HepG2 (cell line): ENCODE measurements around the gene ALDH4A1. TPM values are rescaled to one million over a fixed set of nuclear protein-coding genes. Genes with fewer than 3 reads are reported as not detected.
A peak's percentile ranks its signal among the peaks of the same experiment; 100 is the strongest.

Experiments
- DMAP1 ChIP-seq: IDR thresholded peaks from 2 replicates; pipeline ENCODE4 v1.6.1; 2016
- FOXA3 ChIP-seq: IDR thresholded peaks from 2 replicates; pipeline ENCODE4 v1.6.1; 2016; ENCODE audit warnings: missing genetic modification reagents, missing compliant biosample characterization
- PAXIP1 ChIP-seq: sonication (generic); formaldehyde crosslinking; conservative IDR thresholded peaks from 2 replicates; pipeline ENCODE4 v1.4.0; 2020; ENCODE audit warnings: mild to moderate bottlenecking, missing genetic modification reagents, moderate library complexity
- SNAPC4 ChIP-seq: sonication (generic); formaldehyde crosslinking; IDR thresholded peaks from 2 replicates; pipeline ENCODE4 v1.4.0; 2020; ENCODE audit warnings: mild to moderate bottlenecking, missing genetic modification reagents
- SOX6 ChIP-seq, 2 experiments: fragments of 450-650 bp in 1 of 2; sonication (generic) in 1 of 2; formaldehyde crosslinking in 1 of 2; IDR thresholded peaks; 2 replicates each; pipeline versions ENCODE4 v1.4.0 to v1.6.1; 2017 to 2020; ENCODE audit warnings: antibody characterized with exemption in 1 of 2, mild to moderate bottlenecking in 1 of 2, missing genetic modification reagents in 1 of 2
- THRA ChIP-seq: sonication (generic); formaldehyde crosslinking; IDR thresholded peaks from 2 replicates; pipeline ENCODE4 v1.4.0; 2020; ENCODE audit warnings: missing genetic modification reagents, borderline replicate concordance
- ZIK1 ChIP-seq: sonication (generic); formaldehyde crosslinking; IDR thresholded peaks from 2 replicates; pipeline ENCODE4 v1.5.0; 2020; ENCODE audit warnings: mild to moderate bottlenecking, low read depth, missing genetic modification reagents, borderline replicate concordance
- ZMYM4 ChIP-seq: sonication (generic); formaldehyde crosslinking; IDR thresholded peaks from 2 replicates; pipeline ENCODE4 v1.8.1; 2023; ENCODE audit warnings: mild to moderate bottlenecking, missing genetic modification reagents
- ZNF225 ChIP-seq: sonication (generic); formaldehyde crosslinking; IDR thresholded peaks from 2 replicates; pipeline ENCODE4 v1.4.0; 2020; ENCODE audit warnings: mild to moderate bottlenecking, missing genetic modification reagents
- ZNF256 ChIP-seq: sonication (generic); formaldehyde crosslinking; conservative IDR thresholded peaks from 2 replicates; pipeline ENCODE4 v1.4.0; 2020; ENCODE audit warnings: missing genetic modification reagents
- ZNF329 ChIP-seq: sonication (generic); formaldehyde crosslinking; IDR thresholded peaks from 2 replicates; pipeline ENCODE4 v1.9.0; 2021; ENCODE audit warnings: low read depth, mild to moderate bottlenecking, missing genetic modification reagents
- ZNF343 ChIP-seq: sonication (generic); formaldehyde crosslinking; IDR thresholded peaks from 2 replicates; pipeline ENCODE4 v1.4.0; 2020; ENCODE audit warnings: mild to moderate bottlenecking, missing genetic modification reagents
- ZNF441 ChIP-seq: sonication (generic); formaldehyde crosslinking; IDR thresholded peaks from 2 replicates; pipeline ENCODE4 v1.7.0; 2021; ENCODE audit warnings: missing genetic modification reagents, borderline replicate concordance
- ZNF451 ChIP-seq: sonication (generic); formaldehyde crosslinking; IDR thresholded peaks from 2 replicates; pipeline ENCODE4 v1.5.0; 2020; ENCODE audit warnings: mild to moderate bottlenecking, missing genetic modification reagents
- ZNF484 ChIP-seq: sonication (generic); formaldehyde crosslinking; IDR thresholded peaks from 2 replicates; pipeline ENCODE4 v1.5.1; 2020; ENCODE audit warnings: mild to moderate bottlenecking, low read depth, missing genetic modification reagents, borderline replicate concordance
- ZNF543 ChIP-seq: sonication (generic); formaldehyde crosslinking; IDR thresholded peaks from 2 replicates; pipeline ENCODE4 v1.4.0; 2020; ENCODE audit warnings: mild to moderate bottlenecking, missing genetic modification reagents
- ZNF547 ChIP-seq: sonication (generic); formaldehyde crosslinking; IDR thresholded peaks from 2 replicates; pipeline ENCODE4 v1.5.1; 2020; ENCODE audit warnings: mild to moderate bottlenecking, missing genetic modification reagents
- ZNF678 ChIP-seq: sonication (generic); formaldehyde crosslinking; IDR thresholded peaks from 2 replicates; pipeline ENCODE4 v1.4.0; 2020; ENCODE audit warnings: mild to moderate bottlenecking, missing genetic modification reagents
- polyA plus RNA-seq, 8 experiments: library from polyadenylated mRNA; depleted of rRNA in 3 of 8; stranded (reverse) in 7 of 8; unstranded in 1 of 8; fragments of >200 nt; fragmentation: Illumina TruSeq in 4 of 8; extraction: Trizol in 4 of 8; gene quantifications; 2 replicates each; pipeline versions ENCODE4 v1.2.1 to v1.2.3, GENCODE V29; 2011 to 2016; ENCODE audit warnings: low read depth in 4 of 8, missing spikeins in 1 of 8, mixed read lengths in 1 of 8; ENCODE audit not compliant: insufficient read depth in 1 of 8
- total RNA-seq, 5 experiments: library from RNA; depleted of rRNA; stranded (reverse); fragments of >200 nt; fragmentation: Illumina TruSeq; extraction: Trizol; gene quantifications; 2 replicates each; pipeline ENCODE4 v1.2.3, GENCODE V29; 2016; ENCODE audit warnings: low read depth in 1 of 5

The ALDH4A1 gene
- total and polyA plus RNA-seq, 2 of the 13 experiments (the other 11 are each of a cell fraction or from before 2014, with no cell fraction given) = 76.4 to 240 TPM

GRCh38 chr1:18936814-18937481 lies 34.6 kb upstream of the ALDH4A1 start (continued):
- TF ChIP-seq SNAPC4 (CRISPR knock-in tag) = 0 out of 2 replicates have a peak, but pooled peaks have one; percentile 36
- no peak; the same call in 1 of the 2 replicates for TF ChIP-seq ZNF547 (CRISPR knock-in tag)
- TF ChIP-seq ZNF451 (CRISPR knock-in tag) = peak; percentile 60; the same call in 1 of the 2 replicates
- peak; percentile 69 for TF ChIP-seq PAXIP1
- no peak for TF ChIP-seq SOX6 (IDR thresholded peaks at IDR 0.05)
- peak; percentile 83 for TF ChIP-seq SOX6 (CRISPR knock-in tag; IDR thresholded peaks at IDR 0.05)
- peak; percentile 63; the same call in 1 of the 2 replicates for TF ChIP-seq DMAP1 (CRISPR knock-in tag)
- TF ChIP-seq ZNF225 (CRISPR knock-in tag) = peak; percentile 56; the same call in 1 of the 2 replicates
- peak; percentile 52; the same call in 1 of the 2 replicates for TF ChIP-seq ZNF543 (CRISPR knock-in tag)
- 0 out of 2 replicates have a peak, but pooled peaks have one; percentile 16 for TF ChIP-seq ZNF343 (CRISPR knock-in tag)
- TF ChIP-seq ZNF678 = 0 out of 2 replicates have a peak, but pooled peaks have one; percentile 66
- TF ChIP-seq ZMYM4 (CRISPR knock-in tag) = peak; percentile 80
- TF ChIP-seq ZNF441 (CRISPR knock-in tag) = 0 out of 2 replicates have a peak, but pooled peaks have one; percentile 26
- peak; percentile 57; the same call in 1 of the 2 replicates for TF ChIP-seq ZIK1 (CRISPR knock-in tag)
- TF ChIP-seq FOXA3 (CRISPR knock-in tag) = peak; percentile 54; the same call in 1 of the 2 replicates
- TF ChIP-seq THRA = no peak
- TF ChIP-seq ZNF484 (CRISPR knock-in tag) = no peak
- peak; percentile 28; the same call in 1 of the 2 replicates for TF ChIP-seq ZNF256
- 0 out of 2 replicates have a peak, but pooled peaks have one; percentile 48 for TF ChIP-seq ZNF329 (CRISPR knock-in tag)
